ENCODE measurements around the gene VIL1. TPM values are rescaled to one million over a fixed set of nuclear protein-coding genes. Genes with fewer than 3 reads are reported as not detected.

VIL1 gene
- total and polyA plus RNA-seq, 2 of the 13 experiments (the other 11 are each of a cell fraction or from before 2014, with no cell fraction given), result 287 to 301 TPM

GRCh38 chr2:218395826-218396687 is 22.9 kb upstream of the VIL1 start (continued):
- TF ChIP-seq, protein P1, sequence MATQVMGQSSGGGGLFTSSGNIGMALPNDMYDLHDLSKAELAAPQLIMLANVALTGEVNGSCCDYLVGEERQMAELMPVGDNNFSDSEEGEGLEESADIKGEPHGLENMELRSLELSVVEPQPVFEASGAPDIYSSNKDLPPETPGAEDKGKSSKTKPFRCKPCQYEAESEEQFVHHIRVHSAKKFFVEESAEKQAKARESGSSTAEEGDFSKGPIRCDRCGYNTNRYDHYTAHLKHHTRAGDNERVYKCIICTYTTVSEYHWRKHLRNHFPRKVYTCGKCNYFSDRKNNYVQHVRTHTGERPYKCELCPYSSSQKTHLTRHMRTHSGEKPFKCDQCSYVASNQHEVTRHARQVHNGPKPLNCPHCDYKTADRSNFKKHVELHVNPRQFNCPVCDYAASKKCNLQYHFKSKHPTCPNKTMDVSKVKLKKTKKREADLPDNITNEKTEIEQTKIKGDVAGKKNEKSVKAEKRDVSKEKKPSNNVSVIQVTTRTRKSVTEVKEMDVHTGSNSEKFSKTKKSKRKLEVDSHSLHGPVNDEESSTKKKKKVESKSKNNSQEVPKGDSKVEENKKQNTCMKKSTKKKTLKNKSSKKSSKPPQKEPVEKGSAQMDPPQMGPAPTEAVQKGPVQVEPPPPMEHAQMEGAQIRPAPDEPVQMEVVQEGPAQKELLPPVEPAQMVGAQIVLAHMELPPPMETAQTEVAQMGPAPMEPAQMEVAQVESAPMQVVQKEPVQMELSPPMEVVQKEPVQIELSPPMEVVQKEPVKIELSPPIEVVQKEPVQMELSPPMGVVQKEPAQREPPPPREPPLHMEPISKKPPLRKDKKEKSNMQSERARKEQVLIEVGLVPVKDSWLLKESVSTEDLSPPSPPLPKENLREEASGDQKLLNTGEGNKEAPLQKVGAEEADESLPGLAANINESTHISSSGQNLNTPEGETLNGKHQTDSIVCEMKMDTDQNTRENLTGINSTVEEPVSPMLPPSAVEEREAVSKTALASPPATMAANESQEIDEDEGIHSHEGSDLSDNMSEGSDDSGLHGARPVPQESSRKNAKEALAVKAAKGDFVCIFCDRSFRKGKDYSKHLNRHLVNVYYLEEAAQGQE (IDR thresholded peaks at IDR 0.05; ENCODE audit: borderline replicate concordance in 1 of 2, low read depth in 1 of 2, low read length in 2 of 2), result peak in 1 of 2 experiments; percentile 57; a peak in 1 of 4 replicates
- TF ChIP-seq GABPB1 (CRISPR knock-in tag; IDR thresholded peaks at IDR 0.05) (peak; percentile 90), ZNF3 (CRISPR knock-in tag; IDR thresholded peaks at IDR 0.05) (0 out of 2 replicates have a peak, but pooled peaks have one; percentile 26), SKI (IDR thresholded peaks at IDR 0.05; ENCODE audit: partially characterized antibody) (peak; percentile 92), IKZF1 (IDR thresholded peaks at IDR 0.05) (no peak), FOXJ3 (CRISPR knock-in tag; IDR thresholded peaks at IDR 0.05; ENCODE audit: borderline replicate concordance) (peak; percentile 86), RBFOX2 (IDR thresholded peaks at IDR 0.05; ENCODE audit: low read depth, low read length) (peak; percentile 83), ZNF296 (CRISPR knock-in tag; conservative IDR thresholded peaks at IDR 0.05) (no peak), PAWR (CRISPR knock-in tag; IDR thresholded peaks at IDR 0.05; ENCODE audit: borderline replicate concordance) (0 out of 2 replicates have a peak, but pooled peaks have one; percentile 81), POGZ (CRISPR knock-in tag; IDR thresholded peaks at IDR 0.05) (peak; percentile 90), RARG (CRISPR knock-in tag; IDR thresholded peaks at IDR 0.05; ENCODE audit: low read depth) (no peak), ZNF383 (CRISPR knock-in tag; IDR thresholded peaks at IDR 0.05; ENCODE audit: borderline replicate concordance) (peak; percentile 86; the same call in 1 of the 2 replicates), HCFC1 (IDR thresholded peaks at IDR 0.05; ENCODE audit: low read depth, low read length) (peak; percentile 44; the same call in 1 of the 2 replicates), CCDC6 (CRISPR knock-in tag; IDR thresholded peaks at IDR 0.05) (peak; percentile 90), ZNF552 (CRISPR knock-in tag; IDR thresholded peaks at IDR 0.05; ENCODE audit: borderline replicate concordance) (no peak), NCOR1 (IDR thresholded peaks at IDR 0.05; ENCODE audit: borderline replicate concordance, low read length) (peak; percentile 80; the same call in 1 of the 2 replicates), NFKBIZ (CRISPR knock-in tag; IDR thresholded peaks at IDR 0.05) (peak; percentile 90), KLF6 (CRISPR knock-in tag; IDR thresholded peaks at IDR 0.05) (peak; percentile 94), NRL (CRISPR knock-in tag; IDR thresholded peaks at IDR 0.05; ENCODE audit: borderline replicate concordance) (peak; percentile 82), ZNF205 (CRISPR knock-in tag; IDR thresholded peaks at IDR 0.05) (peak; percentile 90)
- TF ChIP-seq, protein P2, sequence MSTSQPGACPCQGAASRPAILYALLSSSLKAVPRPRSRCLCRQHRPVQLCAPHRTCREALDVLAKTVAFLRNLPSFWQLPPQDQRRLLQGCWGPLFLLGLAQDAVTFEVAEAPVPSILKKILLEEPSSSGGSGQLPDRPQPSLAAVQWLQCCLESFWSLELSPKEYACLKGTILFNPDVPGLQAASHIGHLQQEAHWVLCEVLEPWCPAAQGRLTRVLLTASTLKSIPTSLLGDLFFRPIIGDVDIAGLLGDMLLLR (CRISPR knock-in tag; IDR thresholded peaks at IDR 0.05), result no peak
- TF ChIP-seq, protein P3, sequence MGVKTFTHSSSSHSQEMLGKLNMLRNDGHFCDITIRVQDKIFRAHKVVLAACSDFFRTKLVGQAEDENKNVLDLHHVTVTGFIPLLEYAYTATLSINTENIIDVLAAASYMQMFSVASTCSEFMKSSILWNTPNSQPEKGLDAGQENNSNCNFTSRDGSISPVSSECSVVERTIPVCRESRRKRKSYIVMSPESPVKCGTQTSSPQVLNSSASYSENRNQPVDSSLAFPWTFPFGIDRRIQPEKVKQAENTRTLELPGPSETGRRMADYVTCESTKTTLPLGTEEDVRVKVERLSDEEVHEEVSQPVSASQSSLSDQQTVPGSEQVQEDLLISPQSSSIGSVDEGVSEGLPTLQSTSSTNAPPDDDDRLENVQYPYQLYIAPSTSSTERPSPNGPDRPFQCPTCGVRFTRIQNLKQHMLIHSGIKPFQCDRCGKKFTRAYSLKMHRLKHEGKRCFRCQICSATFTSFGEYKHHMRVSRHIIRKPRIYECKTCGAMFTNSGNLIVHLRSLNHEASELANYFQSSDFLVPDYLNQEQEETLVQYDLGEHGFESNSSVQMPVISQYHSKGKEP (CRISPR knock-in tag; IDR thresholded peaks at IDR 0.05), result 0 out of 2 replicates have a peak, but pooled peaks have one; percentile 56
- TF ChIP-seq, protein P4, sequence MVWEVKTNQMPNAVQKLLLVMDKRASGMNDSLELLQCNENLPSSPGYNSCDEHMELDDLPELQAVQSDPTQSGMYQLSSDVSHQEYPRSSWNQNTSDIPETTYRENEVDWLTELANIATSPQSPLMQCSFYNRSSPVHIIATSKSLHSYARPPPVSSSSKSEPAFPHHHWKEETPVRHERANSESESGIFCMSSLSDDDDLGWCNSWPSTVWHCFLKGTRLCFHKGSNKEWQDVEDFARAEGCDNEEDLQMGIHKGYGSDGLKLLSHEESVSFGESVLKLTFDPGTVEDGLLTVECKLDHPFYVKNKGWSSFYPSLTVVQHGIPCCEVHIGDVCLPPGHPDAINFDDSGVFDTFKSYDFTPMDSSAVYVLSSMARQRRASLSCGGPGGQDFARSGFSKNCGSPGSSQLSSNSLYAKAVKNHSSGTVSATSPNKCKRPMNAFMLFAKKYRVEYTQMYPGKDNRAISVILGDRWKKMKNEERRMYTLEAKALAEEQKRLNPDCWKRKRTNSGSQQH (CRISPR knock-in tag; IDR thresholded peaks at IDR 0.05; ENCODE audit: low read depth), result peak; percentile 44; the same call in 1 of the 2 replicates

Data from HepG2 (cell line).